ELR (cell line): ENCODE results near the gene FOXE1.

Experiments
- DNase-seq: peaks from one replicate; pipeline ENCODE4 v3.0.0-alpha.2; 2015; ENCODE audit warnings: low read depth

The FOXE1 gene

GRCh38 chr9:97848480-97849237 lies 4.4 kb upstream of the FOXE1 start:
- DNase-seq, result no peak

GRCh38 chr9:97849980-97850379 lies 3.0 kb upstream of the FOXE1 start:
- no peak for DNase-seq

DNA sequence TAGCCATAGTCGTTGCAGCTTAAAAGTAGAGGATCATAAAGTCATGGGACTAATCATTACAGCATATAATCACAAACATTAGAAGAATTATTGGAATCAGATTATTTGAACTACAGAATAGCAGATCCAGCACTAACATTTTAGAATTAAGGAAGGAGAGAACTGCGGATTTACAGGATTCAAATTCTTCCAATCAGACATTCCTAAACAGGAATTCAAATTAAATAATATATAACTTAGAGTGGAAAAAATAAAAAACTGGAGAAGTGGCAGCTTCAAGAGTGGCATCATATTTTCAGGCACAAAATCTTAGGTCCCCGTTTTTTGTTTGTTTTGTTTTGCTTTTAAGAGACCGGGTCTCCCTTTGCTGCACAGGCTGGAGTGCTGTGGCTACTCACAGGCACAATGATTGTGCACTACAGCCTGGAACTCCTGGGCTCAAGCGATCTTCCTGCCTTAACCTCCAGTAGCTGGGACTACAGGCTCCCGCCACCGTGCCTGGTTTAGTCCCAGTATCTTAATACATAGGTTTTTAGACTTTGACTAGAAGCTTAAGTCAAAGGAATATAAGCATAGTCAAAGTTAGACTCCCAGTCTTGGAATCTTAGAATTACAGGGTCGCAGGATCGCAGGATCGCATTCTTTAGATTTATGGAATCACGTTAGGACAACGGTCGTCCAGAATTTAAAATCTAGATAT lies 2.1 kb upstream of the FOXE1 start:
- no peak for DNase-seq

DNA sequence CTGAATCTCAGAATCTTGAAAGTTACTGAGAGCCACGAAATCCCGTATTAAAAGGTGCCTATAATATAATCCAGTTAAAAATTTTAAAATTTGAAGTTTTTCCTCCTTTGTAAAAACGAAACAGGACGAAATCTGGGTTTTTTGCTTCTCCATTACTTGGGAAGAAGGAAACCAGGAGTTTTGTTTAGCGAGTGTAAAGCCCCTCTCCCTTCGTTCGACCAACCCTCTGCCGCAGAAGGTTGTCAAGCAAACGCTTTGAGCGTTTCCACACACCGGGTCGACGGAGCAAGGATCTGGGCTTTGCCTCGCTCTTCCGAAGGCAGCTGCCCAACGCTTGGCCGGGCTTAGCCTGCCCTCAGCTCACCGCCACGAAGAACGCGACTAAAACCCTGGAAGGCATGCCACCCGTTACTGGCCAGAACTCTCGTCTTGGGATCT lies 1.6 kb upstream of the FOXE1 start:
- DNase-seq, result no peak

DNA sequence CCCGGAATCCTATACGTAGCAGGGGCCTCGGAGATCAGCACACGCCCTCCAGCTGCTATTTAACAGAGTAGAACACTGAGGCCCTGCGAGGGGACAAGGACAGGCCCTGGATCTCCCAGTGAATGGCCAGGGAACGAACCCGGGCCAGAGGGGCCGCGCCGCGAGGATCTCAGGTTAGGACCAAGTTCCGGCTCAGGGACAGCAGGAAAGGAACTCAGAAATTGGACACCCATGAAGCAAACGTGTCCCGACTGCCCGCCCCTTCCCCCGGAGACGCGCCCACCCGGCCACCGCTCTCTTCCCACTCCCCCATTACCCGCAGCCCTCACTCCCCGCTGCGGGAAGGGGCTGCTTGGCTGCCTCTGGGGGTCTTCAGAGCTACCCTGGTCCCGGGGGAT lies 1.0 kb upstream of the FOXE1 start:
- DNase-seq, result no peak

GRCh38 chr9:97852399-97853055 lies 499 bp upstream of the FOXE1 start:
- DNase-seq, result no peak

DNA sequence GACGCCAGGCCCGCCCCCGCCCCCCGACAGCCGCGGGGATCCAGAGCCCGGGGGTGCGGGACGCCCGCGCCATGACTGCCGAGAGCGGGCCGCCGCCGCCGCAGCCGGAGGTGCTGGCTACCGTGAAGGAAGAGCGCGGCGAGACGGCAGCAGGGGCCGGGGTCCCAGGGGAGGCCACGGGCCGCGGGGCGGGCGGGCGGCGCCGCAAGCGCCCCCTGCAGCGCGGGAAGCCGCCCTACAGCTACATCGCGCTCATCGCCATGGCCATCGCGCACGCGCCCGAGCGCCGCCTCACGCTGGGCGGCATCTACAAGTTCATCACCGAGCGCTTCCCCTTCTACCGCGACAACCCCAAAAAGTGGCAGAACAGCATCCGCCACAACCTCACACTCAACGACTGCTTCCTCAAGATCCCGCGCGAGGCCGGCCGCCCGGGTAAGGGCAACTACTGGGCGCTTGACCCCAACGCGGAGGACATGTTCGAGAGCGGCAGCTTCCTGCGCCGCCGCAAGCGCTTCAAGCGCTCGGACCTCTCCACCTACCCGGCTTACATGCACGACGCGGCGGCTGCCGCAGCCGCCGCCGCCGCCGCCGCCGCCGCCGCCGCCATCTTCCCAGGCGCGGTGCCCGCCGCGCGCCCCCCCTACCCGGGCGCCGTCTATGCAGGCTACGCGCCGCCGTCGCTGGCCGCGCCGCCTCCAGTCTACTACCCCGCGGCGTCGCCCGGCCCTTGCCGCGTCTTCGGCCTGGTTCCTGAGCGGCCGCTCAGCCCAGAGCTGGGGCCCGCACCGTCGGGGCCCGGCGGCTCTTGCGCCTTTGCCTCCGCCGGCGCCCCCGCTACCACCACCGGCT lies 1.0 kb downstream of the FOXE1 start:
- DNase-seq, result peak; percentile 39

- no peak for DNase-seq
Measured at GRCh38 chr9:97854696-97855485, 1.9 kb downstream of the FOXE1 start.

GRCh38 chr9:97855486-97855875 lies 2.5 kb downstream of the FOXE1 start:
- no peak for DNase-seq

- no peak for DNase-seq
Measured at GRCh38 chr9:97855899-97856298, 2.9 kb downstream of the FOXE1 start.

DNA sequence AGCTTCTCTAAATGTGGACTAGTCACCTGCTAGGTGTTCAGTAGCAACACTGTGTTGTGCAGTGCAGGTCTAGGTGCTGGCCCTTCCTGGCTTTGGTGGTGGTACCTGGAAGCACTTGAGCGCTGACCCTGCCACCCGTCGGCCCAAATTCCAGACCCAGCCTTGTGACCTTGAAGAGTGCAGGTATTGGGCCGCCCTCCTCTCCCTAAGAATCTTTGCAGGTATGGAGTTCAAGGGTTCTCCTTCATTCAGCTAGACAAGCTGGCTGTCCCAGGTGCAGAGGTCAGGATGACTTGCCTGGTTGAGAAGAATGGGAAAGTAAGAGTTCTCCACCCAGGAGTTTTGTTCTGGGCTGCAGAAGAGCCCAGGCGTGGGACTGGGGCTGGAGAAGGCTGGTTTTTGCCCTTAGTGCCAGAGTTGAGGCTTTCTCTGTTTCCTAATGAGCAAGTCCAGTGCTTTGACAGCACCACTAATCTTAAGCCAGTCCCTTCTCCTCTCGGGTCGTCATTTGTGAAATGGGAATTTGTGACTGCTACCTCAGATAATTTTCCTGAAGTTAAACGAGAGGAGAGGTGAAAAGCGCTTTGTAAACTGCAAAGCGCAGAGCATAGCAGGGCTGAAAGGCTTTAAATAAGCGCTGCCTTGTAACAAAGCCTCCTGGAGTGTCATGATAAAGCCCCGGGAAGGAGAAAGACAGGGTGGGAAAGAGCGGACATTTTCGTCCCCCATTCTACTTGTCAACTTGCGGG lies 4.0 kb downstream of the FOXE1 start:
- no peak for DNase-seq

GRCh38 chr9:97857606-97858392 lies 4.8 kb downstream of the FOXE1 start:
- no peak for DNase-seq

DNA sequence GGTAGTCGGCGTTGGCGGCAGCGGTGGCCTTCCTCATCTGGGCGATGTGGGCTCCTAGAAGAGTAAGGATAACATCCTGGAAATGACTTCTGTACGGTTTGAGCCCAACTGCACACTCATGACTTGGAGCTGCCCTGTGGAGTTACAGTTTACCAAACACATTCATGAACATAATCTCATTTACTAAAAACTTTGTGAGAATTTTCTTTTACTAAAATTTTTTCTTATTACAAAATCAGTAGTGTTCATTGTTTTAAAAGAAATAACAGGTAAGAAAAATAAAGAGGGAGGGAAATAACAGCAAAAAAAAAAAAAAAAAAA lies 5.3 kb downstream of the FOXE1 start:
- DNase-seq, result no peak

- no peak for DNase-seq
Measured at GRCh38 chr9:97858826-97859225, 5.8 kb downstream of the FOXE1 start.

DNA sequence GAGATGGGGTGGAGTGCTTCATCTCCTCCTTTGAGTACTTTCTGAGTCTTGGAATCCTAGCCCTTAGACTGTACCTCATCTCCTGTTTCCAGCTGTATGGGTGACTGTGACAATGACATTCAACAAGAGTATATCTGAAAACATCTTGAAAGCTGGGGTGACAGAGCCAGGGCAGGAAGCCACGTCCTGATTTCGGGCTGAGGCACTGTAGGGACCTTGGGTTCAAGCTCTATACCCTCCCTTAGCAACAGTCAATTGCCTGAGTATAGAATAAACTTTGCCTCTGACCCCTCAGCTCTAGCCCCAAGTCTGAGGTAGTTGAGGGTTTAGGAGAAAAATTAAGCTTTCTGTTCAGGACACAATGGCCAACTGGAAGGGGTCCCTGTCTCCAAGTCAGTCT lies 6.3 kb downstream of the FOXE1 start:
- no peak for DNase-seq

DNA sequence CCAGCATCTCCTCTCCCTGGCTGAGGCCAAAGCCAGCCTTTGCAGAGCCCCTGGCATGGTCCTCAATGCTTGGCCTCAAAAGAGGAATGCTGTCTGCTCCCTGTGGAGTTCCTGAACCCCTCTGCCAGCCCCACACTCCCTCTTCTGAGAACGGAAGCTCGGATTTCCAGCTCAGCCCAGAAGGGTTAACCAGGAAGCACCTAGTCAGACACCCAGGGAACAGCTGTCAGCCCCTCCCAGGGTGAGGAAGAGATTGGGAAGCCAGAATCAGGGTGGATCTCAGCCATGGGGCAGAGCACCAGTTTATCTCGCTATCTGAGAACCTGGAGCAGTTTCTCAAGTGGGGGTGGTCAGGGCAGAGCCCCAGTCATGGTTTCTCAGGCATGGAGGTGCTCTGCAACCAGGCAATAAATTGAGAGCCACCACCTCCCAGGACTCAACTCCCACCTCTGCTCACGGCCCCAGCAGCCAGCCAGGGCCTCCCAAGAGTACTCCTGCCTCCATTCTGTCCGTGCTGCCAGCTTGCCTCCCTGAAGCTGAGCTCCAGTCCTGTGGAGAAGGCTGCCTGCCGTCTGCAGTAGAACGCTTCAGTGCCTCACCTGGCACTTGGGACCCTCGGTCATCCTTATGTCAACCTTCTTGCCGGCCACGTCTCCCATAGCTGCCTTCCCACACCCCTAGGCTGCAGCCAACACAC lies 7.6 kb downstream of the FOXE1 start:
- DNase-seq, result no peak

- no peak for DNase-seq
Measured at GRCh38 chr9:97861148-97861475, 8.1 kb downstream of the FOXE1 start.

DNA sequence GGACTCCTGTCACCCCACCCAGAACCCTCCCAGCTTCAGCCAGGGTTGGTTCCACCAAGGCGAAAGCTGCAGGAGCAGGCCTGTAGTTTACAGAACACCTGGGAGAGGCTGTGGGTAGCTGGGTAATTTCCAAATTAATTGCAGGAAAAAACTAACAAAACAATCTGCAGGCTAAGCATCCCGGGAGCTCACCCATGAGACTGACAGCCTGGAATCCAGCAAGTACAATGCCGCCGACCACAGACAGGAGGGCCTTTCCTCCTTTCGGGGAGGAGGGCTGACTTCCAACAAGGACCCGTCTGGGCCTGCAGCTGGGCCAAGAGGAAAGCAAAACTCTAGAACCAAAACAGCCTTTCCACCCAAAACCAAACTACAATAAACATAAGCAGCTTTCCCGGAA lies 10.3 kb downstream of the FOXE1 start:
- DNase-seq, result no peak

- DNase-seq, result peak; percentile 67
Measured at GRCh38 chr9:97864396-97864795, 11.4 kb downstream of the FOXE1 start.

DNA sequence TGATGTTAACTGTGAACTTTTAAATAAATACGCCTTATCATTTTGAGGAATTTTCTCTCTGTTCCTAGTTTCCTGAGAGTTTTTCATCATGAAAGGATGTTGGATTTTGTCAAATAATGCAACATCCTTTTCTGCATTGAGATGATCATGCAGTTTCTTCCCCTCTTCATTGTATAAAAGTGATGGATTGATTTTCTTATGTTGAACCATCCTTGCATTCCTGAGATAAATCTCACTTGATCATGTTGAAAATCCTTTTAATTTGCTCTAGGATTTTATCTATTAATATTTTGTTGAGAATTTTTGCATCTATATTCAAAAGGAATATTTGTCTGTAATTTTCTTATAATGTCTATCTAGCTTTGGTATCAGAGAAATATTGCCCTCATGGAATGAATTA lies 13.3 kb downstream of the FOXE1 start:
- DNase-seq, result no peak
